ENCODE data around the gene NEK6. TPM values are rescaled to one million over a fixed set of nuclear protein-coding genes. Genes with fewer than 3 reads are reported as not detected.

NEK6 gene
- total RNA-seq, 5 donors from 2014 or later (not counting 1 experiment from before 2014, with no cell fraction given) = 5.9 to 12.5 (median 10.4) TPM

DNA sequence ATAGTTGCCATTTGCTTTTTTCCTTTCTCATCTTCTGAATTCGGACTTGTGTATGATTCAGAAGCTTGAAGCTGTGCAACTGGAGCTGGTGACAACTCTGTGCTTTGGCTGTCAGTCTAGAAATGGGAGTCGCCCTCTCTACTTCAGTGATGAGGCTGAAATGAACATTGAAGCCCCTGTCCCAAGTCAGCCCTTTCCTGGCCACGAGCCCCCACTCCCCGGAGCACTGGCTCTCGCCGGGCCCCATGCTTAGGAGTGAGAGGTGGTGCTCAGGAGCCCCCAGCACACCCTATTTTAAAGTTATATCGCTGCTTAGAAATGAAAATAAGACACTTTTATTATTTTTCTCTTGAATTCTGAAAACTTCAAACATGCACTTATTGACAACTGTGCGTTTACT is 91.5 kb downstream of the NEK6 start:
- H3K27me3 Mint-ChIP-seq = no peaks in the 10 kb centered on the region
- peaks cover 27% of the 10 kb centered on the region for H3K36me3 Mint-ChIP-seq
- Histone ChIP-seq H3K4me1 (ENCODE audit: control insufficient read depth in 1 of 2, extremely low read depth in 1 of 2, insufficient read depth in 2 of 2, low read length in 2 of 2) (no peaks in the 10 kb centered on the region), H3K36me3 (ENCODE audit: control insufficient read depth in 2 of 2, extremely low read depth in 1 of 2, insufficient read depth in 1 of 2, low read length in 1 of 2) (peaks cover 9 to 71% of the 10 kb centered on the region in 2 donors), H3K9me3 (no peaks in the 10 kb centered on the region), H3K27ac (ENCODE audit: low read length) (no peak overlapping the region), H3K4me3 (ENCODE audit: control insufficient read depth in 1 of 2, extremely low read depth in 1 of 2, low read length in 1 of 2) (no peak overlapping the region), H3K27me3 (replicated peaks in 1 of 2; ENCODE audit: control insufficient read depth in 2 of 2, extremely low read depth in 1 of 2, insufficient read depth in 2 of 2, low read length in 1 of 2) (no peaks in the 10 kb centered on the region)
- H3K4me1 Mint-ChIP-seq = no peaks in the 10 kb centered on the region
- no peak overlapping the region for H3K27ac Mint-ChIP-seq
- no peak overlapping the region for H3K4me3 Mint-ChIP-seq
- ChIA-PET POLR2A (no interaction called here), CTCF (no interaction called here)
- WGBS (ENCODE audit: insufficient coverage) = 98% methylated on average over 4 of the region's 8 CpGs
- H3K9me3 Mint-ChIP-seq = no peaks in the 10 kb centered on the region
- ATAC-seq (replicated peaks in 1 of 4) = no peak
- peak in 1 of 35 experiments; percentile 0 for DNase-seq

DNA sequence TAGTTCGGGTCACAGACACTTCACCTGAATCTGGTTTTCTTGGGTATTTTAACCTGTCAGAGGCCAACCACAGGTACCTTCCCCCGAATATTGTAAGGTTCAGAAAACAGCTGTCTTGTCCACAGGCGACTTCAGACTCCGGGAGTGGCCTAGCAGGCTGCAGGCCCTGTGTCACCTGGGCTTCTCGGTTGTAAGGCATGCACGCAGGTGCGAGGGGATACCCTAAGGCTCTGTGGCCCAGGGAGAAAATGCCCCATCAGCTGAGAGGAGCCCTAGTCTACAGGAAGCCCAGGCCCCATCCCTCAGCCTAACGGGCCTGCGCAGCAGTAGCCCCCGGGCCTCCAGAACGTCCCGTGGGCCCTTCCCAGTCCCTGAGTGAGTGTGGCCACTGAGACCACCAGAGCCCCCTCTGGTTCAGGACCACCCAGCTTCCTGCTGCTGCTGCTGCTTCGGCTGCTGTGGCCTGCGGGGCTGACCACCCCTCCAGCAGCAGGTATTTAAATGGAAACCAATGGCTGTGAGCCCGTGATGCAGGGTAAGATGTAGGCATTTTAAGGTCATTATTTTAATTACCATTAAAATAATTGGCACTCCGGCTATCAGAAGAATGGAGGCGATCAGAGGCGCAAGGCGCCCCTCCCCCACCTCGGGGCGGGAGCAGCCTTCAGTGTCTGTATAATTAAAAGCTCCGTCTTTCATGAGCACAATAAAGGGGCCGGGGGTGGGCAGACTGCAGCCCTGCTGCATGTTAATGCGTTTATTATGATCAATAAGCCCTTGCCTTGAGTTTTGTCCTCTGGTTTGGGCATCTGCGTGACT is 92.1 kb downstream of the NEK6 start:
- H3K9me3 Mint-ChIP-seq = no peaks in the 10 kb centered on the region
- H3K27me3 Mint-ChIP-seq = no peaks in the 10 kb centered on the region
- CTCF ChIA-PET = no interaction called here
- H3K4me3 Mint-ChIP-seq = no peak overlapping the region
- peak in 1 of 35 experiments; percentile 2 for DNase-seq
- no peak overlapping the region for H3K4me3 ChIP-seq (ENCODE audit: control insufficient read depth in 1 of 2, extremely low read depth in 1 of 2, low read length in 1 of 2)
- no peak for ATAC-seq (replicated peaks in 1 of 4)
- H3K36me3 Mint-ChIP-seq = peaks cover 31% of the 10 kb centered on the region
- H3K27ac ChIP-seq (ENCODE audit: low read length) = no peak overlapping the region
- 97% methylated on average over 13 of the region's 25 CpGs for WGBS (ENCODE audit: insufficient coverage)
- H3K9me3 ChIP-seq = no peaks in the 10 kb centered on the region
- POLR2A ChIA-PET = no interaction called here
- no peaks in the 10 kb centered on the region for H3K27me3 ChIP-seq (replicated peaks in 1 of 2; ENCODE audit: control insufficient read depth in 2 of 2, extremely low read depth in 1 of 2, insufficient read depth in 2 of 2, low read length in 1 of 2)
- H3K4me1 Mint-ChIP-seq = no peaks in the 10 kb centered on the region
- H3K4me1 ChIP-seq (ENCODE audit: control insufficient read depth in 1 of 2, extremely low read depth in 1 of 2, insufficient read depth in 2 of 2, low read length in 2 of 2) = no peaks in the 10 kb centered on the region
- peaks cover 9 to 70% of the 10 kb centered on the region in 2 donors for H3K36me3 ChIP-seq (ENCODE audit: control insufficient read depth in 2 of 2, extremely low read depth in 1 of 2, insufficient read depth in 1 of 2, low read length in 1 of 2)
- H3K27ac Mint-ChIP-seq = no peak overlapping the region

DNA sequence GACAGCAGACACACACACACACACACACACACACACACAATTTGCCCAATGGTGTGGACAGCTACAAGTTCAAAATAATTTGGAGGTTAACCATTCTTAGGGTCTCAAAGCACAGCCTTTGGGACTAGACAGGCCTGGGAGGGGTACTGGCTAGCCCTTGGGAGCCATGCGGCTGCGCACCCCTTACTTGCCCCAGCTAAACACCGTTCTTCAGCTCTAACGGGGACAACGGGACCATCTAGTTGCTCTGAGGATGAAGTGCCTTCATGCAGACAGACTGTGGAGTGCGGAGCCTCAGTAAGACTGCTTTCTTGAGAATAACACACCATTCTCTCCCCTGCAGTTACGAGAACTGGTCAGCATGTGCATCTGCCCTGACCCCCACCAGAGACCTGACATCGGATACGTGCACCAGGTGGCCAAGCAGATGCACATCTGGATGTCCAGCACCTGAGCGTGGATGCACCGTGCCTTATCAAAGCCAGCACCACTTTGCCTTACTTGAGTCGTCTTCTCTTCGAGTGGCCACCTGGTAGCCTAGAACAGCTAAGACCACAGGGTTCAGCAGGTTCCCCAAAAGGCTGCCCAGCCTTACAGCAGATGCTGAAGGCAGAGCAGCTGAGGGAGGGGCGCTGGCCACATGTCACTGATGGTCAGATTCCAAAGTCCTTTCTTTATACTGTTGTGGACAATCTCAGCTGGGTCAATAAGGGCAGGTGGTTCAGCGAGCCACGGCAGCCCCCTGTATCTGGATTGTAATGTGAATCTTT is 92.9 kb downstream of the NEK6 start:
- Histone ChIP-seq H3K36me3 (ENCODE audit: control insufficient read depth in 2 of 2, extremely low read depth in 1 of 2, insufficient read depth in 1 of 2, low read length in 1 of 2) (peaks cover 9 to 75% of the 10 kb centered on the region in 2 donors), H3K27me3 (replicated peaks in 1 of 2; ENCODE audit: control insufficient read depth in 2 of 2, extremely low read depth in 1 of 2, insufficient read depth in 2 of 2, low read length in 1 of 2) (no peaks in the 10 kb centered on the region), H3K27ac (ENCODE audit: low read length) (no peak overlapping the region), H3K4me1 (ENCODE audit: control insufficient read depth in 1 of 2, extremely low read depth in 1 of 2, insufficient read depth in 2 of 2, low read length in 2 of 2) (no peaks in the 10 kb centered on the region), H3K9me3 (no peaks in the 10 kb centered on the region), H3K4me3 (ENCODE audit: control insufficient read depth in 1 of 2, extremely low read depth in 1 of 2, low read length in 1 of 2) (no peak overlapping the region)
- H3K27ac Mint-ChIP-seq = no peak overlapping the region
- CTCF ChIA-PET = no interaction called here
- POLR2A ChIA-PET = no interaction called here
- WGBS (ENCODE audit: insufficient coverage) = 95% methylated on average over 15 of the region's 16 CpGs
- DNase-seq (peak in 1 of 35 experiments; percentile 0), ATAC-seq (replicated peaks in 1 of 4) (no peak)
- no peaks in the 10 kb centered on the region for H3K27me3 Mint-ChIP-seq
- H3K4me3 Mint-ChIP-seq = no peak overlapping the region
- H3K36me3 Mint-ChIP-seq = peaks cover 31% of the 10 kb centered on the region
- H3K9me3 Mint-ChIP-seq = no peaks in the 10 kb centered on the region
- no peaks in the 10 kb centered on the region for H3K4me1 Mint-ChIP-seq

DNA sequence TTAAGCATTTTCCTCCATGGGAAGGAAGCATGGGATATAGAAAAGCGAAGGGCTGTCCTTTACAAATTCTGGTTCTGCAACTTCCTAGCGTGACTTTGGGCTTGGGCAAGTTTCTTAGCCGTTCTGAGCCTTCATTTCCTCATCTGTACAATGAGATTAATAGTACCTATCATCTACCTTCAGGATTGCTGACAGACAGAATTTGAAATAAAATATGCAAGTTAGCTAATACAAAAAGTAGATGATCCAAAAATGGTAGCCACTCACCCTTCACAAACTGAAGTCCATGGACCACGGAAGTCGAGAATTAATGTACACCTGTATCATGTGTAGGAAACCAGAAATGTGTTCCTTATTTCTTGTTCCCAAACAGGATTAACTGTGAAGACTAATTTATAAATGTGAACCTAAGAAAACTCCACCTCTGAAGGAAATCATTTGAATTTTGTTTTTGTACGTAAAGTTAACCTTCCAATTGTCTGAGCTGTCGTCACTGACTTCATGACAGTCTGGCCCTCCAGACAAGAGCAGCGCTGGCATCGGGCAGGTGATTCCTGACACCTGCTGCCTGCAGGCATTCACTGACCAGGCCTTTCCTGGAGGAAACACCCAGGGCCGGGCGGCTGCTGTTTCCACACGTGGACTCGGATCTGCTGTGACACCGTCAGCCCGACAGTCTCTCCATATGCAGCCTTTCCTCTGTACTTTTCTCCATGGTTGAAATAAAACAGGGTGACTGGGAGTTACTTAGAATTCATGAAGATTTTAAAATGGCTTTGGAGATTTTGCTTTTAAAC is 94.1 kb downstream of the NEK6 start:
- Histone ChIP-seq H3K9me3 (no peaks in the 10 kb centered on the region), H3K4me3 (ENCODE audit: control insufficient read depth in 1 of 2, extremely low read depth in 1 of 2, low read length in 1 of 2) (no peak overlapping the region), H3K27me3 (replicated peaks in 1 of 2; ENCODE audit: control insufficient read depth in 2 of 2, extremely low read depth in 1 of 2, insufficient read depth in 2 of 2, low read length in 1 of 2) (no peaks in the 10 kb centered on the region), H3K36me3 (ENCODE audit: control insufficient read depth in 2 of 2, extremely low read depth in 1 of 2, insufficient read depth in 1 of 2, low read length in 1 of 2) (peaks cover 6 to 83% of the 10 kb centered on the region in 2 donors), H3K27ac (ENCODE audit: low read length) (no peak overlapping the region), H3K4me1 (ENCODE audit: control insufficient read depth in 1 of 2, extremely low read depth in 1 of 2, insufficient read depth in 2 of 2, low read length in 2 of 2) (no peaks in the 10 kb centered on the region)
- no peak overlapping the region for H3K4me3 Mint-ChIP-seq
- no peaks in the 10 kb centered on the region for H3K27me3 Mint-ChIP-seq
- H3K4me1 Mint-ChIP-seq = peaks cover under 1 to 4% (median 2%) of the 10 kb centered on the region in 3 donors
- ATAC-seq (replicated peaks in 1 of 4) (no peak), DNase-seq (no peak)
- no peaks in the 10 kb centered on the region for H3K9me3 Mint-ChIP-seq
- H3K36me3 Mint-ChIP-seq = peaks cover 37% of the 10 kb centered on the region
- 98% methylated on average over 4 of the region's 15 CpGs for WGBS (ENCODE audit: insufficient coverage)
- ChIA-PET CTCF (no interaction called here), POLR2A (no interaction called here)
- no peak overlapping the region for H3K27ac Mint-ChIP-seq

DNA sequence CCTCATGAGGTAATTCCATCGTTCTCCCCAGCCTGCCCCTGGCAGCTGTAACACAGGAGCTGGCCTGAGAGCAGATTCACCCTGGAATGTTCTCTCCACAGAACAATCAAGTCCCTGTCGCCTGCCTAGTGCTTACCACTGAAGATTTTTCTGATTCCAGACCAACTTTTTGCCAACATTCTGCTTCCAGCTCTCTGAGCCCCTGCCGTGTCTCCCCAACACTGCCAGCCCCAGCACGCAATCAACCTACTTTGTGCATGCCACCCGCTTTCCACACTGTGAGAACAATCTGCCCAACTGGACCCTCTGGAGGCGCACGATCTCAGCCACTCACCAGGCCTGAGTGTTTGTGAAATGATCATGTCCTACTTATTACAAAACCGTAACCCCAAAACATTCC is 94.9 kb downstream of the NEK6 start:
- no peak overlapping the region for H3K27ac Mint-ChIP-seq
- WGBS (ENCODE audit: insufficient coverage) = 98% methylated on average over 6 of the region's 8 CpGs
- CTCF ChIA-PET = no interaction called here

DNA sequence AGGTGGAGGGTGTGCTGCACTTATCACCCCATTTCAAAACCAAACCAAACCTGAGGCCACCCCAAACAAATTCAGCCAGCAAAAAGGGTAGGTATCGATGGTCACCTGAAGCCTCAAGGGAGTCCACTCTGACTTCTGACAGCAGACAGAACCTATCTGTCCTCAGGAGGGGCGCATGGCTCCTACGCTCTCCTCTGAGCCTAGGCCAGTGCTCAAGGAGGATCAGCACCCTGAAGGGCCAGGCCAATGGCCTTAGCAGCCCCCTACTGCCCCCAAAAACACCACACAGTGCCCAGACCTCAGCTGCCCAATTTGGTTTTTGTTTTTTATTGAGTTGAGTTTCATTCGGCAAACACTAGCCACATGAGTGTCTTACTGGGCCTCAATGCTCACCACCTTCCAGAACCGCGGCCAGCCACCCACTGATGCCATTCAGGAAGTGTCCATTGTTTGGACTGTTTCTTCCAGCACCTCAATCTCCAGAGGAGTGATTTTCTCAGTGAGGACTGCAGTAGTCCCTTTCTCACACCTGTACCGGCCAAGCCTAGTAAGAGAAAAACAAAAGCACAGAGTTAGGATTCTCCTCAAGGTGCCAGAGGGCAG is 95.5 kb downstream of the NEK6 start:
- H3K9me3 ChIP-seq = no peaks in the 10 kb centered on the region
- Mint-ChIP-seq H3K4me3 (no peak overlapping the region), H3K27ac (no peak overlapping the region), H3K27me3 (no peaks in the 10 kb centered on the region), H3K36me3 (peaks cover 44% of the 10 kb centered on the region), H3K9me3 (no peaks in the 10 kb centered on the region), H3K4me1 (peaks cover 14 to 17% (median 16%) of the 10 kb centered on the region in 3 donors)
- CTCF ChIA-PET = no interaction called here
- H3K4me3 ChIP-seq (ENCODE audit: control insufficient read depth in 1 of 2, extremely low read depth in 1 of 2, low read length in 1 of 2) = no peak overlapping the region
- 94% methylated on average over 3 of the region's 7 CpGs for WGBS (ENCODE audit: insufficient coverage)
- no peaks in the 10 kb centered on the region for H3K27me3 ChIP-seq (replicated peaks in 1 of 2; ENCODE audit: control insufficient read depth in 2 of 2, extremely low read depth in 1 of 2, insufficient read depth in 2 of 2, low read length in 1 of 2)
- peaks cover 0 to 74% of the 10 kb centered on the region in 2 donors for H3K36me3 ChIP-seq (ENCODE audit: control insufficient read depth in 2 of 2, extremely low read depth in 1 of 2, insufficient read depth in 1 of 2, low read length in 1 of 2)
- POLR2A ChIA-PET = no interaction called here
- H3K4me1 ChIP-seq (ENCODE audit: control insufficient read depth in 1 of 2, extremely low read depth in 1 of 2, insufficient read depth in 2 of 2, low read length in 2 of 2) = peaks cover 0 to 10% of the 10 kb centered on the region in 2 experiments
- ATAC-seq (replicated peaks in 1 of 4) (no peak), DNase-seq (no peak)
- no peak overlapping the region for H3K27ac ChIP-seq (ENCODE audit: low read length)

More for the DNA sequence above, 94.9 kb downstream of the NEK6 start:
- Mint-ChIP-seq H3K9me3 (no peaks in the 10 kb centered on the region), H3K4me1 (peaks cover 8 to 11% (median 9%) of the 10 kb centered on the region in 3 donors), H3K36me3 (peaks cover 44% of the 10 kb centered on the region), H3K27me3 (no peaks in the 10 kb centered on the region), H3K4me3 (no peak overlapping the region)
- DNase-seq (no peak), ATAC-seq (replicated peaks in 1 of 4) (no peak)
- H3K4me1 ChIP-seq (ENCODE audit: control insufficient read depth in 1 of 2, extremely low read depth in 1 of 2, insufficient read depth in 2 of 2, low read length in 2 of 2) = peaks cover 0 to 5% of the 10 kb centered on the region in 2 experiments
- no peaks in the 10 kb centered on the region for H3K9me3 ChIP-seq
- H3K27ac ChIP-seq (ENCODE audit: low read length) = no peak overlapping the region
- H3K36me3 ChIP-seq (ENCODE audit: control insufficient read depth in 2 of 2, extremely low read depth in 1 of 2, insufficient read depth in 1 of 2, low read length in 1 of 2) = peaks cover 6 to 81% of the 10 kb centered on the region in 2 donors
- POLR2A ChIA-PET = no interaction called here
- no peak overlapping the region for H3K4me3 ChIP-seq (ENCODE audit: control insufficient read depth in 1 of 2, extremely low read depth in 1 of 2, low read length in 1 of 2)
- no peaks in the 10 kb centered on the region for H3K27me3 ChIP-seq (replicated peaks in 1 of 2; ENCODE audit: control insufficient read depth in 2 of 2, extremely low read depth in 1 of 2, insufficient read depth in 2 of 2, low read length in 1 of 2)
